Ramos (cell line): Measurements from ENCODE around the gene SYNJ2.

ENCODE experiments used
- in situ Hi-C: fragments of 300-500 bp; cut with MboI; formaldehyde crosslinking; loops from one replicate; pipeline ENCODE4 v1.14.3; 2022; ENCODE audit warnings: low sequenced_read_pairs; ENCODE audit not compliant: unreplicated experiment

The SYNJ2 gene

GRCh38 chr6:158022749-158023596, 41.3 kb downstream of the SYNJ2 start:
- in situ Hi-C loops: no loop called here

GRCh38 chr6:158023597-158023939, 41.9 kb downstream of the SYNJ2 start:
- in situ Hi-C loops: no loop called here

GRCh38 chr6:158024566-158025297, 43.1 kb downstream of the SYNJ2 start:
- in situ Hi-C loops: no loop called here

- in situ Hi-C loops: no loop called here
Observed at GRCh38 chr6:158026054-158026900, 44.6 kb downstream of the SYNJ2 start.

GRCh38 chr6:158026901-158027589, 45.4 kb downstream of the SYNJ2 start:
- in situ Hi-C loops: no loop called here

- in situ Hi-C loops: no loop called here
Observed at GRCh38 chr6:158027590-158028285, 46.1 kb downstream of the SYNJ2 start.

GRCh38 chr6:158028421-158028820, 46.8 kb downstream of the SYNJ2 start:
- in situ Hi-C loops: no loop called here

- in situ Hi-C loops: no loop called here
Observed at GRCh38 chr6:158028876-158029275, 47.2 kb downstream of the SYNJ2 start.

GRCh38 chr6:158029668-158030230, 48.1 kb downstream of the SYNJ2 start:
- in situ Hi-C loops: no loop called here

- in situ Hi-C loops: no loop called here
Observed at GRCh38 chr6:158030380-158031300, 49.0 kb downstream of the SYNJ2 start.

- in situ Hi-C loops: no loop called here
Observed at GRCh38 chr6:158031381-158032353, 50.0 kb downstream of the SYNJ2 start.

- in situ Hi-C loops: no loop called here
Observed at GRCh38 chr6:158032354-158032733, 50.7 kb downstream of the SYNJ2 start.

- in situ Hi-C loops: no loop called here
Observed at GRCh38 chr6:158033077-158033750, 51.6 kb downstream of the SYNJ2 start.

- in situ Hi-C loops: no loop called here
Observed at GRCh38 chr6:158033751-158034702, 52.4 kb downstream of the SYNJ2 start.

- in situ Hi-C loops: no loop called here
Observed at GRCh38 chr6:158036261-158036660, 54.6 kb downstream of the SYNJ2 start.

GRCh38 chr6:158037021-158037420, 55.4 kb downstream of the SYNJ2 start:
- in situ Hi-C loops: no loop called here
